ELR (cell line): ENCODE measurements around the gene FALEC.
"Not testable (repeated sequence)": the region's sequence is repeated elsewhere in the genome, so short reads cannot be mapped to it uniquely, and the experiment has no call there.

Experiments
- DNase-seq: peaks from one replicate; pipeline ENCODE4 v3.0.0-alpha.2; 2015; ENCODE audit warnings: low read depth

FALEC gene

DNA sequence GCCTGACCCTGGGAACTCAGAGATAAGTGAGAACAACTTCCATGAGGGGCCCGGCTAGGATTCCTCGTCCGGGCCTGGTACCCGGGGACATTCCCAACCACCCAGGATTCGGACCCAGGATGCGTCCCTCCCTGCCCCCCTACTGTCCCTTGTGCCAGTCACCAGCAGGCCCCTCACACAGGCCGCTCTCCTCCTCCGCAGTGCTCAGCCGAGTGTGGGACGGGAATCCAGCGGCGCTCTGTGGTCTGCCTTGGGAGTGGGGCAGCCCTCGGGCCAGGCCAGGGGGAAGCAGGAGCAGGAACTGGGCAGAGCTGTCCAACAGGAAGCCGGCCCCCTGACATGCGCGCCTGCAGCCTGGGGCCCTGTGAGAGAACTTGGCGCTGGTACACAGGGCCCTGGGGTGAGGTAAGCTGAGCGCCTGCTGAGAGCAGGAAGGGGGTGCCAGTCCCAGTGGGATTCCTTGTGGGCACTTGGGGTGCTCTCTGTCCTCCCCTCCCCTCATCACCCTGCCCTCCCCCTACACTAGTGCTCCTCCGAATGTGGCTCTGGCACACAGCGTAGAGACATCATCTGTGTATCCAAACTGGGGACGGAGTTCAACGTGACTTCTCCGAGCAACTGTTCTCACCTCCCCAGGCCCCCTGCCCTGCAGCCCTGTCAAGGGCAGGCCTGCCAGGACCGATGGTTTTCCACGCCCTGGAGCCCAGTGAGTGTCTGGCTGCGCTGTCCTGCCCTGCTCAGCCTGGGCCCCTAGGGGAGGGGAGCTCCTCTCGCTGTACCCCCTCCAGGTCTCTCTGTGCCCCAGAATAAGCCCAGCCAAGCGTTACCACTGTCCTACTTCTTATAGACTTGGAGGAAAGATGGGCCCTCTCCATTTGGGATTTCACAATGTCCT is 43.5 kb downstream of the FALEC start:
- DNase-seq, result no peak

DNA sequence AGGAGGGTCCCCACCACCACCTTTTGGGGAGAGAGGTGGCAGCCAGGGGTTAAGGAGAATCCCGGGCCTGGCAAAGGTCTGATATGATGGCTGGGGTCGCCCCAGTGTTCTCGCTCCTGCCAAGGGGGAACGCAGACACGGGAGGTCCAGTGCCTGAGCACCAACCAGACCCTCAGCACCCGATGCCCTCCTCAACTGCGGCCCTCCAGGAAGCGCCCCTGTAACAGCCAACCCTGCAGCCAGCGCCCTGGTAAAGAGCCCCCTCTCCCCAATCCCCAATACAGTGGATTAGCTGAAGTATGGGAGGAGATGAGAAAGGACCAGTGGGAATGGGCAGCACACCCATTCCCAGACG is 44.1 kb downstream of the FALEC start:
- no peak for DNase-seq

DNA sequence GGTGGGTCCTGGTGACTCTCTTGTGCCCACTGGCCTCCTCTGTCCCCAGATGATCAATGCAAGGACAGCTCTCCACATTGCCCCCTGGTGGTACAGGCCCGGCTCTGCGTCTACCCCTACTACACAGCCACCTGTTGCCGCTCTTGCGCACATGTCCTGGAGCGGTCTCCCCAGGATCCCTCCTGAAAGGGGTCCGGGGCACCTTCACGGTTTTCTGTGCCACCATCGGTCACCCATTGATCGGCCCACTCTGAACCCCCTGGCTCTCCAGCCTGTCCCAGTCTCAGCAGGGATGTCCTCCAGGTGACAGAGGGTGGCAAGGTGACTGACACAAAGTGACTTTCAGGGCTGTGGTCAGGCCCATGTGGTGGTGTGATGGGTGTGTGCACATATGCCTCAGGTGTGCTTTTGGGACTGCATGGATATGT is 44.5 kb downstream of the FALEC start:
- DNase-seq, result peak; percentile 77

DNA sequence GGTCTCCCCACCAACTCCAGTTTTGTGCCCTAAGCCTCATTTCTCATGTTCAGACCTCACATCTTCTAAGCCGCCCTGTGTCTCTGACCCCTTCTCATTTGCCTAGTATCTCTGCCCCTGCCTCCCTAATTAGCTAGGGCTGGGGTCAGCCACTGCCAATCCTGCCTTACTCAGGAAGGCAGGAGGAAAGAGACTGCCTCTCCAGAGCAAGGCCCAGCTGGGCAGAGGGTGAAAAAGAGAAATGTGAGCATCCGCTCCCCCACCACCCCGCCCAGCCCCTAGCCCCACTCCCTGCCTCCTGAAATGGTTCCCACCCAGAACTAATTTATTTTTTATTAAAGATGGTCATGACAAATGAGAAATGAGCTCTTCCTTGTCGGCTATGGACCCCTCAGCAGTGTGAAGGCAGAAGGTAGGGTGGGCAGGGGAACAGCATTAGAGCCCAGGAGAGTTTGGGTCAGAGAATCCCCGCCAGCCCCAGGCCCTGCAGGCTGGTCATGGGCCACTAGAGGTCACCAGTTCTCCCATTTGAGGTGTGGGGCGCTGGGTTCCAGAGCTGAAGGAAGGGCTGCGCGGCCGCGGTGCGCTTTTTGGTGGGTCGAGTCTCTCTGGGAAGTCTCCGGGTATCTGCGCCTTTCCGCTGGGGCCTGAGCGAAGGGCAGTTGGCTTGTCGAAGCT is 45.2 kb downstream of the FALEC start:
- peak; percentile 92 for DNase-seq

DNA sequence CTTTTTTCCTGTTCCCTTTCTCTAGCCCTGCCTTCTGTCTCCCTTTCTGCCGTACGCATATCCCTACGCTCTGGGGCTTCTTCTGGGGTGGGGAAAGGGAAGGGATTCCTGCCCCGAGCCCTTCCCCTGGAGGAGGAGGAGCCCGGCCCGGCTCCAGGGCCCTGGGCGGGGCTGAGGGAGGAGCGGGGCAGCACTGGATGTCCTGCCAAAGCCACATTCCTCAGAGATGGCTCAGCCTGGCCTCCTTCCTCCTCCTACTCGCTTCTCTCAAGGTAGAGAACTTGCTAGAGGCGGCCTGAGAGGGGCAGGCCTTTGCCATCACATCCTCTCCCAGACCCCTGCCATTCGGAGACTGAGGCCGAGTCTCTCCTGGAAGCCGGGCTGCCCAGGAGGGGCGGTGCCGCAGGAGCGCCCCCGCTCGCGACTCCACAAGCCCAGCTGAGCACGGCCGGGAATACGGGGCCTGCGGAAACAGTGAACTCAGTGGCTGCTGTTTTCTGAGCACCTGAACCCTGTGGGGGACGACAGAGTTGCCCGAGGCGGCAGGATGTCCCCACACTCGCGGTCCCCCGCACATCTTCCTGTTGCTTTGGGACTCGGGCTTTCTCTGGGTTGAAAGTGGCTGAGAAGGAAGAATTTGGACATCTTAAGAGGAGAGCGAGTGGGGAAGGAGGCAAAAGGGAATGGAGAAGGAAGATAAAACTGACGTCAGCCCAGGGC is 45.9 kb downstream of the FALEC start:
- DNase-seq, result peak; percentile 99

DNA sequence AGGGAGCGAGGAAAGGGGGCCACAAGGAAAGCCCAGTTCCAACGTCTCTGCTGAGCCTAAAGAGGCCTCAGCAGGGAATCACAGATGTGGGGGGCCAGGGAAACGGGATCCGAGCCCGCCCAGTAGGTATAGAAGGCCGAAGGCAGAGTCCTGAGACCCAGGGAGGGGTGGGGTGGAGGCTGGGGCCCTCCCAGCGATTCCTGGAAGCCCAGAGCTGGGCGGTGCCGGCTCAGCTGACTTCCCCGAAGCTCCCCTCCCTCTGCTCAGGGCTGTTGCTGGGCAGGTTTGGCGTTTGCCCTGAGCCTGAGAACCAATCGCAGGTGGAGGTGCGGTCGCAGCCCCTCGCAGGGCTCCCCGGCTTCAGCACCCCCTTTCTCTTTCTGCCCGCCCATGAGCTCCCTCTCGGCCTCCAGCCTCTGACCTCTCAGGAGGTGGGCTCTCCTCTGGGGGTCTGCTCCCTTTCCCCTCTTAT is 46.5 kb downstream of the FALEC start:
- peak; percentile 93 for DNase-seq

DNA sequence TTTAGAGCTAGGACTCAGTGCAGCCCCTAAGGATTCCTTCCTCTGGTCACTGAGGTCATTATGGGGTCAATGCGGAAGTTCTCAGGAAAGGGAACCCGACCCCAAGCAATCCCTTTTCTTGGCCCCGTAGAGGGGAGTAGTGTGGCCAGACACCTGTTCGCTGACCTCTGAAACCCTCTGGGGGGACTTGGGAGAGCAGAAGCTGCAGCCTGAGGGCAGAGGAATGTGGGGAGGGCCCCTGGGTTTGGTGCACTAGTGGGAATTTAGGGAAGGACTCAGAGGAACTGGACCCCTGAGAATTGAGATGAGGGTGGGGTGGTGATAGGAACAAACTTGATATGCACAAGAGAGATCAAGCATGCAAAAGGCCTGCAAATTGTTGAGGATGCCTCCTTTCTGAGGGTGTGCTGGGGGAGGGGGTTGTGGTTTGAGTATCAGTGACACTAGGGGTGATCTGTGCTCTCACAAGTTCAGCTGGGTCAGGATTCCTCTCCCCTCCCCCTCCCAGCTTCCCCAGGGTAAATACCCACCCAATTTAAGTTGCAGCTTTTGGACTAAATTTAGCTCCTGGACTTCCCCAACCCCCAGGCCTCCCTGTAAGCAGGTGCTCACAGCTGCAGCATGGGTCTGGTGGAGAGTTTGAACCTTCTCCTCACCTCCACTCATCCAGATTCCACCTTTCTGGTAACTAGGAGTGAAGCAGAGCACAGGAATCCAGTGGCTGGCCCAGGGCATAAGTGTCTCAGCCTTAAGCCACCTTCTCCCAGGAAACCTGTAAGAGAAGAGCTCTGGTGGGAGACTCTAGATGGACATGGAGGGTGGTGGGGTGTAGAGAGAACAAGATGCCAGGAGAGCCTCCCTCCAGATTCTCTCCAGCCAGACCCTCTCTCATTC is 47.1 kb downstream of the FALEC start:
- peak; percentile 38 for DNase-seq

DNA sequence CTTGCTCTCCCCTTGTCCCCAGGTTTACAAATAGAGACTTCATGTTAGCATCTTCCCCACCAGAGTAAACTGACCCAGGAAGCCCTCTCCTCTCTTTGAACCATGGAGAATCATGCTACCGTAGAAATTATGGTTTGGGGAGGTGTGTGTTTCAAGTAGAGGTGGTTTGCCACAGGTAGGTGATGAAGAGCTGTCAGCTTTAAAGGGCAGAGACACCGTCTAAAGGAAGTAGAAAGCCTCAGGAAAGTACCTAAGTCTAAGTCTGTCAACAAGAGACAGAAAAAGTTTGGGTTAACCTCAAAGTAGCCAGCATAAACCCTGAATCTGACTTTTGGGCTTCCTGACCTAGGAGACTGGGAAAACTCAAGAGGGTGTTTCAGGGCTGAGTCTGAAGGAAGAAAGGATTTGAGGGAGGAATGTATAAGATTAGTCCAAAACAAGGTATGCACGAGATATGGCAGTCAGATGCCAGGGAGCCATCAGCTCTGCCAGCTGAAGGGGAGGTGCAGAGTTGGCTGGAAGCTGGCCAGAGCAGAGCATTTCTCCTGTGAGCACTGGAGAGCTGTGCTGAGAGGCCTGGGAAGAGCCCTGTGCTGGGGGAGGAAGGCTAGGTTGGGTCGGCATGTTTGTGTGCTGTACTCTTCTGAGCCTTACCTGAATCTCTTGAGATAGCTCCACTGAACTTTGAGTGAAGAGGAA is 47.9 kb downstream of the FALEC start:
- peak; percentile 43 for DNase-seq

DNA sequence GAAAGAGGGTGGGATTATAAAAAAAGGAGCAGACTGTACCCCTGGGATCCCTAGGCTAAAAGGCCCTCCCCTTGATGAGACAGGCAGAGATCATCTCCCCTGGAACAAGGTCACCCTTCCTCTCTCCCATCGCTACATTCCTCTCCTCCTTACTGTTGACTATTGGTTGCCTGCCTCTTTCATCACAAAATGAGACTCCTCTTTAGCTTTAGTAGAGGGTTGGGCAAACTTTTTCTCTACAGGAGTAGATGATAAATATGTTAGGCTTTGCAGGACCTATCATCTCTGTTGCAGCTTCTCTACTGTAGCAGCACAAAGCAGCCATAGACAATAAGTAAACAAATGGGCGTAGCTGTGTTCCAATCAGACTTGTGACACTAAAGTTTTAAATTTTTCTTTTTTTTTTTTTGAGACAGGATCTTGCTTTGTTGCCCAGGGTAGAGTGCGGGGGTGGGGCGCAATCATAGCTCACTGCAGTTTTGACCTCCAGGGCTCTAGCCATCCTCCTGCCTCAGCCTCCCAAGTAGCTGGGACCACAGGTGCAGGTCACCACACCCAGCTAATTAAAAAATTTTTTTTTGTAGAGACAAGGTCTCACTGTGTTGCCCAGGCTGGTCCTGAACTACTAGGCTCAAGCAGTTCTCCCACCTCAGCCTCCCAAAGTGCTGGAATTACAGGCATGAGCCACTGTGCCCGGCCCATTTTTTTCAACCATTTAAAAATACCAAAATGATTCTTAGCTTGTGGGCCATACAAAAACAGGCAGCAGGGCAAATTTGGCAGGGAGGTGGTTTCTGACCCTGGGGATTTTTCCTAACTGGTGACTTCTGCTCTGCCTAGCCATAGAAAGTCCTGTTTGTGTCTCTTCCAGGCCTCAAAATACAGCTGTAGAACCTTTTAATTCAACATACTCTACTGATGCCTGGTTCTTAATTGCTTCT is 48.8 kb downstream of the FALEC start:
- peak; percentile 60 for DNase-seq

DNA sequence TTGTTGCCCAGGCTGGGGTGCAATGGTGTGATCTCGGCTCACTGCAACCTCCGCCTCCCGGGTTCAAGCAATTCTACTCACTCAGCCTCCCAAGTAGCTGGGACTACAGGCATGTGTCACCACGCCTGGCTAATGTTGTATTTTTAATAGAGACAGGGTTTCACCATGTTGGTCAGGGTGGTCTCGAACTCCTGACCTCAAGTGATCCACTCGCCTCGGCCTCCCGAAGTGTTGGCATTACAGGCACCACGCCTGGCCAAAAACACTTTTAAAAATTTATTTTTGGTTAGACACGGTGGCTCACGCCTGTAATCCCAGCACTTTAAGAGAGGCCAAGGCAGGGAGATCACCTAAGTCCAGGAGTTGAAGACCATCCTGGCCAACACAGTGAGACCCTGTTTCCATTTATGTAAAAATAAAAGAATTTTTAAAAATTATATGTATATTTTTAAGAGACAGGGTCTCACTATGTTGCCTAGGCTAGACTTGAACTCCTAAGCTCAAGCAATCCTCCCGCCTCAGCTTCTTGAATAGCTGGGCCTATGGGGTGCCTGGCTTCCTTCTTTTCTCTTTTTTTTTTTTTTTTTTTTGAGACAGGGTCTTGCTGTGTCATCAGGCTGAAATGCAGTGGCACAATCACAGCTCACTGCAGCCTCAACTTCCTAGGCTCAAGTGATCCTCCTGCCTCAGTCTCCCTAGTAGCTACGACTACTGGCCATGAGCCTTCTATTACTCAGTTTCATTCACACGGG is 49.9 kb downstream of the FALEC start:
- not testable (repeated sequence) for DNase-seq

DNA sequence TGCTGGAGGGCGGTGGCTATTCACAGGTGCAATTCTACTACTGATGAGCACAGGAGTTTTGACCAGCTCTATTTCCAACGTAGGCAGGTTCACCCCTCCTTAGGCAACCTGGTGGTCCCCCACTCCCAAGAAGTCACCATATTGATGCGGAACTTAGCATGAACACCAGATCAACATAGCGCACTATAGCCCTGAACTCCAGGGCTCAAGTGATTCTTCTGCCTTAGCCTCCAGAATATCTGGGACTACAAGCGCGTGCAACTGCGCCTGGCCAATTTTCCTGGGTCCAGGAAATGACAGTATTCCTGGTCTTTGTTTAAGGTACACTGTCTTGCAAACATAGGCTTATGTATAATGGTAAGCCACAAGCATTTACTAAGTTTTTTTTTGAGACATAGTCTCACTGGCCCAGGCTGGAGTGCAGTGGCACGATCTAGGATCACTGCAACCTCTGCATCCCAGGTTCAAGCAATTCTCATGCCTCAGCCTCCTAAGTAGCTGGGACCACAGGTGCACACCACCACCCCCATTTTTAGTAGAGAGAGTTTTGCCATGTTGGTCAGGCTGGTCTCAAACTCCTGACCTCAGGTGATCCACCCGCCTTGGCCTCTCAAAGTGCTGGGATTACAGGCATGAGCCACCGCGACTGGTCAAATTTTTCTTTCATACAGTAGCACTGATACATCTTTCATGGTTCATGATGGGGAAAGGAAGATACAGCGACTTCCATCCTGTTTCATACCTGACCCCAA is 51.2 kb downstream of the FALEC start:
- no peak for DNase-seq

DNA sequence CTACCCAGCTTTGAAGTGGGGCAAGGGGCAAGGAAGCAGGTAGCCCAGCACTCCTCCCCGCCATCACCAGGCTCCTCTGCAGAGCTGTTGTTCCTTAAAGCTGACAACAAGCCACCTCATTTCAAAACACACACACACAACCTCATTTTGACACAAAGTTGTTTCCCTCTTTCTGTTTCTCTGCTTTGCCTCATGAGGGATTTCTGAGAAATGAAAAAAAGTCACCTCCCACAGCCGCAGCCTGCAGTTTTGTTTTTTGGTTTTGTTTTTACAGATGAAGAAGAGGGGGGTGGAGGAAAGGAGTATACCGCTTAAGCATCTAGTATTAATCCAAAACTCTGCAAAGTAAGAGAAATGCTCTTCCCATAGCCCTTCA is 51.8 kb downstream of the FALEC start:
- no peak for DNase-seq

DNA sequence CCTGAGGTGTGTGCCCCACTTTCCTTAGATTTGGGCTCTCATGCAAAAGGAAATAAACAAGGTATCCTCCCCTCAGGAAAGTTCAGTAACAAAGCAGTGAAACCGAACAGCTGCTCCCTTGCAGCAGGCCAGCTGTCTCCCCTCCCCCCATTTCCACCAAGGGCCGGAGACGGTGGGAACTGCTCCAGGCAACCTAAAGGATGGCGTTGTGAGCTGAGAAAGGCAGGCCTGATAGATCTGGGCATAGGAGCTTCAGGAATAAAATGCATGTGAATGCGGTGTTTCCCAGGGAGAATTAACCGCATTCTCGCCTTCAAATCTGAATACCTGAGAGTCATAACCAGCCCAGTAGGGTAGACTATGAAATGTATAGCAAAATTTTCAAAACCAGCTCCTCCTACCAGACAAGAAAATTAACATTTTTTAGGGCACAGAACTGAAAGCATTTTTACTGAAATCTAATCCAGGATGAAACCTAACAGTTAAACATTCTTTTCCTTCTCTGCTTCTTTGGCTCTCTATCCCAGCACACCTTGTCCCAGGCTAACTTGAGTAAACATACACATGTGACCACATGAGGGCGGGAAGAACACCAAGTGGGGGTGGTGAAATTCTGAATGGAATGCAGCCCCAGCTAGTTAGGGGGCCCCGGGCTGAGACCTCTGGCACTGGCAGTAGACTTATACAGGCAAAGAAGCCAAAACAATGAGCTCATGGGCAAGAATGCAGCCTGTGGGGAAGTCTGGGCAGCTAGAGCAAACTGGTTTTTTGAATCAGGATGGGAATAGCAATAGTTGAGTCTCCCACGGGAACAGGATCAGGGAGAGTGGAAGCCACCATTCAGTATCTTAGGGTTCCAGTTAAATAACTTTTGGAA is 52.4 kb downstream of the FALEC start:
- DNase-seq, result peak; percentile 97

DNA sequence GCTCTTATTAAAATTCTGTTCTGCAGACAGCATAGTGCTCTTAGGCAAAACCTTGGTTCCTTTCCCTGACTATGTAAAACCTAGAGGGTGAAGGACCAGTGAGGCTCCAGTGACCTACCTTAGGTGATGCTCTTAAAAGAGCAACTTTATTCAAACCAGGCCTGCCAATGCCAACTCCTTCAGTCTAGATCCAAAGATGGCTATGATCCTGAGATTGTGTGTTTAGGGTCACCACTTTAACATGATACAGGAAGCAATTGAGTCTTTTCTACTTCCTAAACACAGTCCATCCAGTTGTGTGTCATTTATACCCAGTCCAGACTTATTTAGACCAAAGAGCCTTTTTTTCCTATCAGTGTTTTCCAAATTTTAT is 53.0 kb downstream of the FALEC start:
- DNase-seq, result no peak

DNA sequence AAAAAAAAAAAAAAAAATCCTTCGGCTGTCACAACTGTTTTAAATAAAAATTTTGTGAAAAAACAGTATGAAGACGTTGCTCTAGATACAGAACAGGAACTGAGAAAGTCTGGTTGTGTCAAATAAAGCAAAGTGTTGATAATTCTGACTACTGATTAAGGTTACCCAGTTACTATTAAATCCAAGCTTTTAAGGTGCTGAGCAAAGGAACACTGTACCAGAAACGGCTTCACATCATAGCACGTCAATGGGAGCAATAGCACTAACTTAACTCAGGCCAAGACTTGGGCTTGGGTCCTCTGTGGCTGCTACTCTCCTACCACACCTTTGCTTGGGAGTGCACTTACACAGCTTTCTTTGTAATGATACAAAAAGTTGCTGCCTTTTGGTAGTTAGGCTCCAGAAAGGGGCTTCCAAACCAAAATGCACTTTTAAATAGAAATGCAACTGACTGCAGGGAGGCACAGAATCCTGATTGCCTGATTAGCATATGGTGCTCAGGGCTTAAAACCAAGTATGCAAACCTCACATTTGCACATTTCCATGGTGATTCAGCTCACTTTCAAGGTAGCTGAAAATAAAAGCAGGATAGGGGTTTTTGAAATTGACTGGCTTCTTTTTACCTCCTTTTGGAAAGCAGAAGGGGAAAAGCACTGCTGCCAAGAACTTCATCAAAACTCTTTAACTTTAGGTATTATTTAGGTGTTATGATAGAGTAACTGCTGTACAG is 57.5 kb downstream of the FALEC start:
- peak; percentile 40 for DNase-seq

DNA sequence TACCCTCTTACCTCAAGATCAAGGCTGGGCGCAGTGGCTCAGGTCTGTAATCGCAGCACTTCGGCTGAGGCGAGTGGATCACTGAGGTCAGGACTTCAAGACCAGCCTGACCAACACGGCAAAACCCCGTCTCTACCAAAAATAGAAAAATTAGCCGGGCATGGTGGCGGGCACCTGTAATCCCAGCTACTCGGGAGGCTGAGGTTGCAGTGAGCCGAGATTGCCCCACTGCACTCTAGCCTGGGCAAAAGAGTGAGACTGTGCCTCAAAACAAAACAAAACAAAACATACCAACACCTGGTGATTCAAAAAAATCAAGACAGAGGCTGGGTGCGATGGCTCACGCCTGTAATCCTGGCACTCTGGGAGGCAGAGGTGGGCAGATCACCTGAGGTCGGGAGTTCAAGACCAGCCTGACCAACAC is 58.1 kb downstream of the FALEC start:
- DNase-seq, result not testable (repeated sequence)
